ENCODE results near the gene RBM17.

RBM17 gene

GRCh38 chr10:6083523-6084475 is 5.0 kb upstream of the RBM17 start:
- Histone ChIP-seq H3K36me3 (ENCODE audit: control insufficient read depth, insufficient read depth, low read length) (no peaks in the 10 kb centered on the region), H3K9ac (no peak overlapping the region), H2AFZ (no peak overlapping the region), H3K27me3 (ENCODE audit: control insufficient read depth, insufficient read depth, low read length) (no peaks in the 10 kb centered on the region), H3K27ac (no peak overlapping the region), H3K4me2 (ENCODE audit: low read length) (no peak overlapping the region), H3K4me3 (ENCODE audit: low read depth, low read length) (no peak overlapping the region), H3K79me2 (no peaks in the 10 kb centered on the region), H3K4me1 (no peaks in the 10 kb centered on the region), H3K9me3 (ENCODE audit: control insufficient read depth, low read length) (no peaks in the 10 kb centered on the region)
- TF ChIP-seq CTCF (IDR thresholded peaks at IDR 0.05), result no peak

GRCh38 chr10:6086375-6087233 is 2.2 kb upstream of the RBM17 start:
- Histone ChIP-seq H3K27ac (no peak overlapping the region), H3K4me2 (ENCODE audit: low read length) (peak overlapping the region; percentile 37), H3K4me3 (ENCODE audit: low read depth, low read length) (no peak overlapping the region), H3K27me3 (ENCODE audit: control insufficient read depth, insufficient read depth, low read length) (no peaks in the 10 kb centered on the region), H3K9ac (no peak overlapping the region), H3K4me1 (peaks cover 3% of the 10 kb centered on the region), H3K79me2 (peaks cover 16% of the 10 kb centered on the region), H2AFZ (peak overlapping the region; percentile 35), H3K9me3 (ENCODE audit: control insufficient read depth, low read length) (no peaks in the 10 kb centered on the region), H3K36me3 (ENCODE audit: control insufficient read depth, insufficient read depth, low read length) (no peaks in the 10 kb centered on the region)
- peak; percentile 77 for TF ChIP-seq CTCF (IDR thresholded peaks at IDR 0.05)

- Histone ChIP-seq H3K4me1 (peaks cover 4% of the 10 kb centered on the region), H3K9ac (peak overlapping the region; percentile 16), H3K4me2 (ENCODE audit: low read length) (peak overlapping the region; percentile 95)
Observed at GRCh38 chr10:6089334-6090219, 743 bp downstream of the RBM17 start.

More at GRCh38 chr10:6089334-6090219, 743 bp downstream of the RBM17 start:
- peak overlapping the region; percentile 85 for H3K4me3 ChIP-seq (ENCODE audit: low read depth, low read length)
- no peaks in the 10 kb centered on the region for H3K36me3 ChIP-seq (ENCODE audit: control insufficient read depth, insufficient read depth, low read length)
- no peak for TF ChIP-seq CTCF (IDR thresholded peaks at IDR 0.05)
- no peaks in the 10 kb centered on the region for H3K27me3 ChIP-seq (ENCODE audit: control insufficient read depth, insufficient read depth, low read length)
- H3K79me2 ChIP-seq, result peaks cover 28% of the 10 kb centered on the region
- H3K9me3 ChIP-seq (ENCODE audit: control insufficient read depth, low read length), result no peaks in the 10 kb centered on the region
- H3K27ac ChIP-seq, result peak overlapping the region; percentile 12
- peak overlapping the region; percentile 55 for H2AFZ ChIP-seq

Measured in parathyroid adenoma (tissue), 2 donors.